GM12891 (cell line): ENCODE measurements around the gene CLEC5A.

Source experiments
- PAX5 ChIP-seq: IDR thresholded peaks from 2 replicates; pipeline ENCODE4 v1.6.1; 2011; ENCODE audit warnings: low read length, moderate library complexity, mild to moderate bottlenecking; ENCODE audit not compliant: insufficient read depth, severe bottlenecking
- POLR2A ChIP-seq: IDR thresholded peaks from 2 replicates; pipeline ENCODE4 v1.6.1; 2011; ENCODE audit warnings: low read depth, low read length, control low read depth
- POLR2AphosphoS5 ChIP-seq: IDR thresholded peaks from 2 replicates; pipeline ENCODE4 v1.6.1; 2011; ENCODE audit warnings: low read depth, low read length, control low read depth

DNA sequence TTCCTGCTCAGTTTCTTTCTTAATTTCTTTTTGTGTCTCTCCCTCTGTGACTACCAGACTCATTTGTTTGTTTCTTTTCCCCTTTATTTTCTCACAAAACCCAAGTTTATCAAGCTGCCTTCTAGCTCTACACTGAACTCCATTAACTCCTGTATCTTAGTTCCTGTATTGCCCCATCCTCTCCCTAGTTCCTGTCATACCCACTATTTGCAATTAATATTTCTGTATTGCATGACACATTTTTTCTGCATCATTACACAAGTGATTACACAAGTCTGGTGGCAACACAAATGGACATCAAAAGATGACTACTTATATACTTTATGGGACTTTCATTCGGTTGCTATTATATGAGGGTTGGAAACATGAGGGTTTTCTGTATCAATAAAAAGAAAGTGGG, 57.5 kb downstream of the CLEC5A start:
- TF ChIP-seq POLR2A, result no peak
- no peak for TF ChIP-seq PAX5
- no peak for TF ChIP-seq POLR2AphosphoS5
